ENCODE measurements around the gene JAKMIP1. TPM values are rescaled to one million over a fixed set of nuclear protein-coding genes. Genes with fewer than 3 reads are reported as not detected.

The JAKMIP1 gene
- total RNA-seq (2014; rRNA removed; shearing (Covaris generic)) (not detected in 2 replicates), polyA plus RNA-seq (2016; fragmentation: Nextera tagmentation; extraction: Ambion mirVana) (not detected in 2 replicates)

DNA sequence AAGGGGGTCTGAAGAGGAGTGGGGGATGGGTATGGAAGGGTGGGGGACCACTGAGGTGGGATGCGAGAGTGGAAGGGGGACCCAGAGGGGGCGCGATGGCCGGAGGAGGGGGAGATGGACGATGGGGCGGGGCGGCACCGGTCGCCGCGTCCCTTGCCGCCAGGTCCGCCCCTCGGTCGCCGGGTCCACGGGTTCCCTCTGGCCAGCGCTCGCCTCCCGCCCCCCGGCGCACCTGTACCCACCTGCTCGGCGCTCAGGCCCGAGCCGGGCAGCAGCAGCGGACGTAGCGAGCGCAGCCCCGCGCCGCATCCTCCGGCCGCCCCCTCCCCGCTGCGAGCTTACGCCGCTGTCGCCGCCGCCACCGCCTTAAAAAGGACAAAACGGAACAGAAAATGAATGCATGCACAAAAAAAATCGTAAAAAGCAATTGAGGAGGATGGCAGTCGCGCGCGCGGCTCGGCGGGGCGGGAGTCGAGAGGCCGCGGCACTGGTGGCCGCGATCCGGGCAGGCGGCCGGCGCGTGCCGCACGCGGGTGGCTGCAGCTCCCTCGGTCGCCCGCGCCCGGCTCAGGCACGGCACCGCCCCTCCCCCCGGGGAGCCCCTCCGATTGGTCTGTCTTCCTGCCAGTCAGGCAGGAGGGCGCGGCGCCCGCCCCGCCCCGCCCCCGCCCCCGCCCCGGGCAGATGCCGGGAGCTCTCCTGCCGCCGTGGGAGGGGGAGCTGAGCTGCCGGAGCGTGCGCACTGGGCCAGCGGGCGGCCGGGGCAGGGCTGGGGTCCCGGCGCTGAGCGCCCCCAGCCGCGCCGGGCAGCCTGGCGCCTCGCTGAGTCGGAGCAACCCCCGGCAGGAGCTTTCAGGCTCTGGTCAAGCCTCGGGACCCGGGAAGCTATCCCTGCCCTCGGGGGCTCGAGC is at the start of gene JAKMIP1:
JAKMIP1 (minus strand) TSS at position 539 of the 911 bp plus-strand sequence. CDS start 87,699 bp downstream, outside the sequence.
- H3K4me3 ChIP-seq = peak within 1 kb of the TSS; percentile 56
- H3K27ac ChIP-seq = no peak within 1 kb of the TSS
- peaks cover 14% of the 10 kb centered on the region for H3K27me3 ChIP-seq (replicated peaks; ENCODE audit: insufficient read depth)
- peak within 1 kb of the TSS; percentile 57 for H3K4me2 ChIP-seq (ENCODE audit: unreplicated experiment)
- H3K4me1 ChIP-seq (ENCODE audit: insufficient read depth) = no peaks in the 10 kb centered on the region
- H3K79me2 ChIP-seq (ENCODE audit: insufficient read depth) = no peaks in the 10 kb centered on the region
- no peak within 1 kb of the TSS for H2AFZ ChIP-seq
- no peaks in the 10 kb centered on the region for H3F3A ChIP-seq (ENCODE audit: insufficient read depth)
- WGBS, 2 experiments (ENCODE audit: low coverage in 1 of 2, low lambda C conversion rate in 2 of 2, missing lambda C conversion rate in 2 of 2) = 2 to 3% methylated on average over 54 to 91 of the region's 107 CpGs
- TF ChIP-seq EZH2phosphoT487 (IDR thresholded peaks at IDR 0.05; ENCODE audit: insufficient read depth, low read depth) (no peak), EZH2 (IDR thresholded peaks at IDR 0.05; ENCODE audit: insufficient read depth, poor library complexity, severe bottlenecking) (no peak)
- H3K9ac ChIP-seq = no peak within 1 kb of the TSS
- no peaks in the 10 kb centered on the region for H4K20me1 ChIP-seq (ENCODE audit: insufficient read depth)
- H3K9me3 ChIP-seq (ENCODE audit: low read depth) = no peaks in the 10 kb centered on the region
- H3K9me2 ChIP-seq (ENCODE audit: insufficient read depth) = no peaks in the 10 kb centered on the region
- no peaks in the 10 kb centered on the region for H3K36me3 ChIP-seq (ENCODE audit: low read depth)
- peak; percentile 43 for DNase-seq
- in situ Hi-C loops (cut with MboI) = no loop called here

DNA sequence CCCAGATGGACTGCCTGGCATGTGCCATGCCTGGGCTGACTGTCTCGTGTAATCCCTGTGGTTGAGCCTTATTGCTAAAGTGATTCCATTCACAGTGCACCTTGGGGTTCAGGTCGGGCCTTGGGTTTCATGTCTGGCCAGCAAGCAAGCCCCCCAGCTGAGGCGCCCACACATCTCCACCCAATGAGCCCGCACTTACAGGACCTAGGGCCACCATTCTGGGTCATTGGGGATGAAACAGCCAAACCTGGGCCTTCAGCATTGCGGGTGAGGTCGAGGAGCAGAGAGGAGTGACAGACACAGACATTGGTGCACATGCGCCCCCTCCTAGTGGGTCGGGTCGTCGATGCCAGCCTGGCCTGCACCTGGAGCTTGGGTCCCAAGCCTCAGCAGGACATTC is 48.0 kb upstream of the JAKMIP1 start:
- Histone ChIP-seq H4K20me1 (ENCODE audit: insufficient read depth) (no peaks in the 10 kb centered on the region), H3K27me3 (replicated peaks; ENCODE audit: insufficient read depth) (peaks cover 37% of the 10 kb centered on the region), H2AFZ (no peak overlapping the region), H3K4me3 (no peak overlapping the region), H3K4me2 (ENCODE audit: unreplicated experiment) (no peak overlapping the region), H3K9ac (no peak overlapping the region), H3K4me1 (ENCODE audit: insufficient read depth) (no peaks in the 10 kb centered on the region), H3K79me2 (ENCODE audit: insufficient read depth) (no peaks in the 10 kb centered on the region), H3K27ac (no peak overlapping the region), H3F3A (ENCODE audit: insufficient read depth) (no peaks in the 10 kb centered on the region), H3K36me3 (ENCODE audit: low read depth) (no peaks in the 10 kb centered on the region), H3K9me3 (ENCODE audit: low read depth) (no peaks in the 10 kb centered on the region), H3K9me2 (ENCODE audit: insufficient read depth) (no peaks in the 10 kb centered on the region)
- TF ChIP-seq EZH2phosphoT487 (IDR thresholded peaks at IDR 0.05; ENCODE audit: insufficient read depth, low read depth) = no peak
- in situ Hi-C loops (cut with MboI) = no loop called here
- WGBS, 2 experiments (ENCODE audit: low coverage in 1 of 2, low lambda C conversion rate in 2 of 2, missing lambda C conversion rate in 2 of 2) = 41 to 45% methylated on average over 9 to 10 of the region's 10 CpGs
- DNase-seq = no peak

DNA sequence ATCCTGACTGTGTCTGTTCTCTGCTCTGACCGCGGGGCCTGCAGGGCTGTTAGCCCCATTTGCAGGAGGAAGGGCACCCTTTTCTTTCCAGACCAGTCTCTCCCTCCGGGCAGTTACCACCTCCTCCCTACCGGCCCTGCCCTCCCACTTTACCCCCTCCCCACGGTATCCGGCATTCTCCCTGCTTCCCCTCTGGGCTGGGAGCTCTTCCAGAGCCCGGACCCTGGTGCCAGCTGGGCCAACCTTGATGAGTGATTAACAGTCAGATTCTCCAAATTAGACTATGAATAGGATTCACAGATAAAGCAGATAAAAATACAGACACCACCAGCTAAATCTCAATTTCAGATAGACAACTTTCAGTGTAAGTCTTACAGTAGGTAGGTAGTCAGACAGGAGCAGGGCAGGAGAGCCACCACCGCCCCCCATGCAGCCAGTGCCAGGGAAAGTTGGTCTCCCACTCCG is 45.9 kb upstream of the JAKMIP1 start:
- 40 to 48% methylated on average over 8 to 9 of the region's 9 CpGs for WGBS, 2 experiments (ENCODE audit: low coverage in 1 of 2, low lambda C conversion rate in 2 of 2, missing lambda C conversion rate in 2 of 2)
- TF ChIP-seq EZH2phosphoT487 (IDR thresholded peaks at IDR 0.05; ENCODE audit: insufficient read depth, low read depth) = no peak
- no peaks in the 10 kb centered on the region for H3F3A ChIP-seq (ENCODE audit: insufficient read depth)
- H4K20me1 ChIP-seq (ENCODE audit: insufficient read depth) = no peaks in the 10 kb centered on the region
- H2AFZ ChIP-seq = no peak overlapping the region
- H3K27ac ChIP-seq = no peak overlapping the region
- in situ Hi-C loops (cut with MboI) = no loop called here
- no peaks in the 10 kb centered on the region for H3K79me2 ChIP-seq (ENCODE audit: insufficient read depth)
- H3K4me3 ChIP-seq = no peak overlapping the region
- H3K9ac ChIP-seq = no peak overlapping the region
- H3K4me1 ChIP-seq (ENCODE audit: insufficient read depth) = no peaks in the 10 kb centered on the region
- no peak overlapping the region for H3K4me2 ChIP-seq (ENCODE audit: unreplicated experiment)
- no peaks in the 10 kb centered on the region for H3K9me3 ChIP-seq (ENCODE audit: low read depth)
- no peak for DNase-seq
- no peaks in the 10 kb centered on the region for H3K9me2 ChIP-seq (ENCODE audit: insufficient read depth)
- H3K27me3 ChIP-seq (replicated peaks; ENCODE audit: insufficient read depth) = peaks cover 37% of the 10 kb centered on the region
- H3K36me3 ChIP-seq (ENCODE audit: low read depth) = no peaks in the 10 kb centered on the region

DNA sequence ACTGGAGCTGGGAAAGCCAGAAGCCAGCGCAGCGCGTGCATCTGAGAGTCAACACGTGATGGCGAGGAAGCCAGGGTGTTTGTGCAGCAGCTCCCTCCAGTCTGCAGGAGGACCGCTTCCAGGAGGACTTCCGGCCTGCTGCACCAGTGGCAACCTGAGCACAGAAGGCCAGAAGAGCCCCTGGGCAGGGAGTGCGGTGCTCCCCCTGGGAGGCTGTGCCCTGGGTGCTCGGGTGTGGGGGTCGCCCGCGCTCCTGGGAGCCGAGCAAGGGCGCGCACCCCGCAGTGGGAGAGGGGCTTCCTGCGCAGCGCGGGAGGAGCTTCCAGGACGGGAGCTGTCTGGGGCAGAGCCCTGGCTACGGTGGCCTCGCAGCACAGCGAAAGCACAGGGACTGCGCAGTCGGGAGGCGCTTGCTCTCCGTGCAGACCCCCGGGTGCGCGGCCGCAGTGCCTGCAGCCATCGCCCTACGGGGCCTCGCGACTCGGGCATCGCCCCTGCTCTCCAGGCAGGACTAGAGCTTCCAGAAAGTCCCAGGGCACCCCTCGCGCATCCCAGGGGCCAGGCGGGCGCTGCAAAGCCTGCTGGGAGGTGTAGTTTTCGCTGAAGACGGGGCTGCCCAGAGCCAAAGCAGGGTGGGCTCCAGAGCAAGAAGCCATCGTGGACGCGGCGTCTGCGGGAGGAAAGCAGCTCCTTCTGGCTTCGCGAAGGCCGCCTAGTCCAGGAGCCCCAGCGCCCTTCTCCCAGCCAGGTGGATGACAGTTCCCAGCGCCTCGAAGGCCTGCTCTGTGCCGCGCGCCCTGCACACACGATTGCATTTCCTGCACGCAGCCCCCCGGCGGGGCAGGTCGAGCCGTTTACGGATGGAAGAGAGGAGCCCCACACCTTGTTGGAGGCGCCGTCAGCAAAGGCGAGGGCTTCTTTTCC is 45.2 kb upstream of the JAKMIP1 start:
- H3F3A ChIP-seq (ENCODE audit: insufficient read depth) = no peaks in the 10 kb centered on the region
- no peak overlapping the region for H3K4me2 ChIP-seq (ENCODE audit: unreplicated experiment)
- no peak overlapping the region for H2AFZ ChIP-seq

More for the DNA sequence above, 45.2 kb upstream of the JAKMIP1 start:
- no peak overlapping the region for H3K27ac ChIP-seq
- H3K79me2 ChIP-seq (ENCODE audit: insufficient read depth) = no peaks in the 10 kb centered on the region
- H3K9me2 ChIP-seq (ENCODE audit: insufficient read depth) = no peaks in the 10 kb centered on the region
- no peak overlapping the region for H3K9ac ChIP-seq
- 15 to 19% methylated on average over 57 of the region's 67 CpGs for WGBS, 2 experiments (ENCODE audit: low coverage in 1 of 2, low lambda C conversion rate in 2 of 2, missing lambda C conversion rate in 2 of 2)
- no peaks in the 10 kb centered on the region for H3K36me3 ChIP-seq (ENCODE audit: low read depth)
- TF ChIP-seq EZH2phosphoT487 (IDR thresholded peaks at IDR 0.05; ENCODE audit: insufficient read depth, low read depth) (no peak), EZH2 (IDR thresholded peaks at IDR 0.05; ENCODE audit: insufficient read depth, poor library complexity, severe bottlenecking) (no peak)
- DNase-seq = no peak
- no peaks in the 10 kb centered on the region for H4K20me1 ChIP-seq (ENCODE audit: insufficient read depth)
- H3K4me3 ChIP-seq = no peak overlapping the region
- H3K4me1 ChIP-seq (ENCODE audit: insufficient read depth) = no peaks in the 10 kb centered on the region
- in situ Hi-C loops (cut with MboI) = no loop called here
- no peaks in the 10 kb centered on the region for H3K9me3 ChIP-seq (ENCODE audit: low read depth)
- H3K27me3 ChIP-seq (replicated peaks; ENCODE audit: insufficient read depth) = peaks cover 35% of the 10 kb centered on the region

Data from GM23248 (cell line).